ENCODE measurements around the gene FHOD3.
A peak's percentile ranks its signal among the peaks of the same experiment; 100 is the strongest.

FHOD3 gene

DNA sequence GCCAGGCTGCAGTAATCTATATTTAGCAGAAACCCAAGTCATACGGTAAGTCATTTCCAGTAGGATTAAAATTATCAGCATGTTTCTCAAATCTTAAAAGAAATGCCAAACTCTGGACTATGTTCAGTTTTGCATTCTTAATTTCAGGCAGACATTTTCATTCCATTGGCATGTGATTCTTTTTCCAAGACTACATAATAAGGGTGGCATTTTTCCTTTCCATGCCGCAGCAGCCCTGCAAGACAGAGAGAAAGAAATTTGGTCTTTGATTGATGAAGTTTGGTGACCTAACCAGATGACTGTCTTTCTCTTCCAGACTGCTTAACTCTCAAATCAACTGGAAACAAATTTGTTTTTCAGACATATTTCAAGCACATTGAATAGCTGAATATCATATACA, 118.1 kb downstream of the FHOD3 start:
- no peak for DNase-seq

DNA sequence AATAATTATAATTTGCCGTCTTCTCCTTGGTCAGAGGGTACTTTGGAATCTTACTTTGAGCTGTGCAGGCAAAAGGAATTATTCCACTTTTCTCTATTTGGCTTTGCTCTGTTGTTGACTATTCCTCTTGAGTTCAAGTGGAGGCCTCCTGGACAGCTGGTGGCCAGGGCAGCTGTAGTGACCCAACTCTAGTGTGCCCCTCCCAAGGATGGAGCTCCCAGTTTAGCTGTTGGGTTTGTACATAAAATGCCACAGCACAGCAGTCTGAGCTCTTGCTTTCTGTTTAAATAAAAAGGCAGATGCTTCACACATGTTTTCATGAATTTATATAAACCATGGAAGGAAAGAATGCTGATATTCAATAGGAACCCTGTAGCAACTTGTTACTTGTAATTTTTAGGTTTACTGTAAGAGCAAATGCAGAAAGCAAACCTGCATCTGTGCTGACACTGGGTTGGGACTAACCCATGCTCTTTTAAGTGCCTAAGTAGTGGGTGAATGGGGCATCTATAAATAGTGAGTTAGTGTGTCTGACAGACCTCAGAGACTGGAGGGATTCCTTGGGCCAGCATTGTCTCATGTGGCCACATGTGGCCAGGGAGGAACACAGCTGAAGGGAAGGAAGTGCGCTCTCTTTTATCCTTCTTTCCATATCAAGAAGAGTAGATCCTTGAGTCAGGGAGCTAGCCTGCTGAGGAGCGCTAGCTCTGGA, 121.8 kb downstream of the FHOD3 start:
- no peak for DNase-seq

- DNase-seq: peak; percentile 38
Measured at GRCh38 chr18:36419900-36420531, 122.5 kb downstream of the FHOD3 start.

- no peak for DNase-seq
Measured at GRCh38 chr18:36420826-36421225, 123.3 kb downstream of the FHOD3 start.

- no peak for DNase-seq
Measured at GRCh38 chr18:36424741-36425142, 127.2 kb downstream of the FHOD3 start.

DNA sequence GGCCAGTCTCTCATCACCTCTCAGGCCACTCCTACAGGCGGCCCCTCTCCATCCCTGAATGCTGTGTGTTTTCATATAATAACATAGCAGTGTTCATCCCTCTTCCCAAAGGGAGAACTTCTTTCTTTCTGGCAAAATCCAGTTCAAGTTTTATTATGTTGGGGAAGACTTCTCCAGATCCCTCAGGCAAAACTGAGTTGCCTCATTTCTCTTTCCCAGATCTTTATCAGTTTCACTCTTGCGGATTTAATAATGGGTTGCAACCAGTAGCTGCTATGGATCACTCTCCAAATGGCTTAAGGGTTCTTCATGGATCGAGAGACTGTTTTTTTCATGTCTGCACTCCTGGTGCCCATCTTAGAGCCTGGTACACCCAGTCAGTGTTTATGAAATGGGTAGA, 129.9 kb downstream of the FHOD3 start:
- DNase-seq: no peak

GRCh38 chr18:36427831-36428230, 130.3 kb downstream of the FHOD3 start:
- no peak for DNase-seq

DNA sequence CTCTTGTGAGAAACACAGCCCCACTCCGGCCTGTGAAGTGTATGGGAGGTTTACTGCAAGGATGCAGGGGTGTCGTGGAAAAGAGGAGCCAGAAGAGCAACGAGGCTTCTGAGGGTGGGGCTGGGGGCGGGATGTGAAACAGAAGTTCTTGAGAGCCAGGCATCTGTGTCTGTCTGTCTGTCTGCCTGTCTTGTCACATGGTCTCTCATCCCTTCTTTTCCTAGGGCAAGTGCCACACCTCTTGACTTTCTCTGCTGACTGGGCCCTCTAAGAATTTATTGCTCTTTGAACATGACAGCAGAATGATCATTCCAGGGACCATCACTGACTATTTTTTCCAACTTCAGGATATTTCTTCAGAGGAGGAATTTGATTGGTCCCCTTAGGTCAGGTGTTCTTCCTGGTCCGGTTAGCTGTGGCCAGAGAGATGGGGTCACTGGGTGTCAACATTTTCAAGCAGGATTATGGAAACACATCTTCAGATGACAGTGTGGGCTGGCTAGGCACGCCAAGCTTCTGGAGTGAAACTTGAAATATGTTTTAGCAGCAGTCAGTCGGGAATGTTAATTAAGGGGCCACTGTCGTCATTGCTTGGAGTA, 131.0 kb downstream of the FHOD3 start:
- DNase-seq: no peak

DNA sequence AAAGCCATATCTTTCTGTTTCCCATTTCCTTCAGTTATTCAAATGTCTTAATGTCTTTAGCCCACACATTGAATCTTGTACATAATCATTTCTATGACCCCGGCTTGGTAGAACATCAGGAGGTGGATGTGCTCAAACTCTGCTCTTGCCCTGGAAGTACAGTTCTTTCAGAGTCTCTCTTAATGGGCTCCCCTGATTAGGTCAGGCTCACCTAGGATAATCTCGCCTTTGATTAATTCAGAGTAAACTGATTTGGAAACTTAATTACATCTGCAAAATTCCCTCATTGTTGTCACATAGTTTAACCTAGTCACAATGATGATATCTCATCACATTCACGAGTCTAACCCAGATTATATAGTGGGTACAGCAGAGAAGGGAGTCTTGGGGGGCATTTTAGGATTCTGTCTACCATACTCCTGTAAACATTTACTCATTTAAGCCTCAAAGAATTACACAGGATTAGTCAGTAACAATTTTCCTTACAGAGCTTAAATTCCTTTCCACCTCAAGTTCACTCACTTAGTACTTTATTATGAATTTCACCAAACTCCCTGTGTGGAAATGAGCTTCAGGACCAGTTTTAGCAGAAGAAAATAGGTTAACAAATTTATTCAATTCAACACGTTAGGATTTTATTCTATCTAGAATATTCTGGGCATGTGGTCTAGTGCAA, 135.5 kb downstream of the FHOD3 start:
- DNase-seq: no peak

DNA sequence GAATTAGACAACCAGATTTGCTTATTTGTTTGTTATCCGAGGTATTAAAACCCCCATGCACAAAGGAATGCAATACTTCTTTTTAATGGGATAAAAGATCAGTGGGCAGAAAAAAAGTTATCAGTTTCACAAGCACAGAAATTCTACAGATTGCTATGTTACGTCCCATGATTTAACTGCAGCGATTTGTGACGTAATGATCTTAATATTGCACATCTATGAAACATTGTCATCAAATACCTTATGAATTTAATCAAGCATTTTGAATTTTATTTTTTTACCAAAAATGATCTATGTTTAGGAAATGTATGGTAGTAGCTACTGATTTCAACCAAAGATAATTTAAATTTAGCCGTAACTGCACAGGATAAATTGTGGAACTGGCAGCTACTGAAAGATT, 138.9 kb downstream of the FHOD3 start:
- no peak for DNase-seq

GRCh38 chr18:36440614-36441013, 143.1 kb downstream of the FHOD3 start:
- no peak for DNase-seq

DNA sequence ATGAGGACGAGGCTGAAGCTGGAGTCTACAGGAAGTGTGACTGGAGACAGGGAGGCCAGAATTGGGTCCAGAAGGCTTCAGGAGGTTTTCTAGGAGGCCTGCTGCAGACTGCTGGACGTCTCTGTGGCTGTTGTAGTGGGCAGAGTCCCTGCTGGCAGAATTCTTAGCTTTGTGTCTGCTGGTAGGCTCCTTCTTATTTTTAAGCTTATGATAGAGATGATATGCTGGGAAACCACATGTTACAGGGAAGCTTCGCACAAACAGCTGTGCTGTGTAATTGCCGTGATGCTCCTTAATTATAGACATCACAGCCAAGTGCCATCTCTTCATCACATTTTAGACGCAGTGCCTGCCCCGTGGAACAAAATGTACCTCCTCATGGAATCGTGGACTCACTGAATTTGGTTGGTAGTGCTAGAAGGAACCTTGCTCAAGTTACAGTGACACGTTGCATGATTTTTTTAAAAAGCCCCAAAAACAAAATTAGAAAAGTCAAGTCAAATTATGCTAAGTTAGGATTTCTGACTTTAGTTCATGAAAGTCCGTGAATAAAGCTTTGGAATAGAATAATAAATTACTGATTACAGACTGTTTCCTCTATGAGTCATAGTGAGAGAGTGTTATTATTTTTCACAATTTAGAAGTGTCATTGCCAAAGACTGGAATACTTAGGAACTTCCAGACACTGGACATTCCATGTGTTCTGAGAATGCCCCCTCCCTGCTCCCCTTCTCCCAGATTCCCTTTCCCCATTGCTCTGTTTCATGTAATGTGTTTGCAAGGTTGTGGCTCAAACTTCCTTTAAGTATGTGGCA, 144.1 kb downstream of the FHOD3 start:
- DNase-seq: no peak

- no peak for DNase-seq
Measured at GRCh38 chr18:36442717-36443116, 145.2 kb downstream of the FHOD3 start.

DNA sequence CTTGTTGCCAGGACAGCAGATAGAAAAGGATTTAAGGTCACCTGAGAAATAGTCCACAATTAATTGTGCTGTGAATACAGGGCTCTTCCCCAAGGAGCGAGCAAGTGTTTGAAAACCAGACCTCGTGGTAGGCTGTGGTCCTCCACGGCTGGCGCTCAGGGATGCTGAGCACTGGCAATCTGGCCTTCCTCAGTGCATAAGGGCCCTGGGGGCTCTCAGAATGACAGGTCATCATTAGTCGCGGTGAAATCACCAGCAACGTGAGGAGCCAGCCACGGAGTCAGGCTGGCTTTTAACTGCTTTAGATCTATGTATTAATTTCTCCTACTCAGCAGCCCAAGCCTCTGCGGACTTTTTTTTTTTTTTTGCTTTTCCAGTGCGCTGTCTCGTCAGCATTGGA, 148.5 kb downstream of the FHOD3 start:
- DNase-seq: no peak

DNA sequence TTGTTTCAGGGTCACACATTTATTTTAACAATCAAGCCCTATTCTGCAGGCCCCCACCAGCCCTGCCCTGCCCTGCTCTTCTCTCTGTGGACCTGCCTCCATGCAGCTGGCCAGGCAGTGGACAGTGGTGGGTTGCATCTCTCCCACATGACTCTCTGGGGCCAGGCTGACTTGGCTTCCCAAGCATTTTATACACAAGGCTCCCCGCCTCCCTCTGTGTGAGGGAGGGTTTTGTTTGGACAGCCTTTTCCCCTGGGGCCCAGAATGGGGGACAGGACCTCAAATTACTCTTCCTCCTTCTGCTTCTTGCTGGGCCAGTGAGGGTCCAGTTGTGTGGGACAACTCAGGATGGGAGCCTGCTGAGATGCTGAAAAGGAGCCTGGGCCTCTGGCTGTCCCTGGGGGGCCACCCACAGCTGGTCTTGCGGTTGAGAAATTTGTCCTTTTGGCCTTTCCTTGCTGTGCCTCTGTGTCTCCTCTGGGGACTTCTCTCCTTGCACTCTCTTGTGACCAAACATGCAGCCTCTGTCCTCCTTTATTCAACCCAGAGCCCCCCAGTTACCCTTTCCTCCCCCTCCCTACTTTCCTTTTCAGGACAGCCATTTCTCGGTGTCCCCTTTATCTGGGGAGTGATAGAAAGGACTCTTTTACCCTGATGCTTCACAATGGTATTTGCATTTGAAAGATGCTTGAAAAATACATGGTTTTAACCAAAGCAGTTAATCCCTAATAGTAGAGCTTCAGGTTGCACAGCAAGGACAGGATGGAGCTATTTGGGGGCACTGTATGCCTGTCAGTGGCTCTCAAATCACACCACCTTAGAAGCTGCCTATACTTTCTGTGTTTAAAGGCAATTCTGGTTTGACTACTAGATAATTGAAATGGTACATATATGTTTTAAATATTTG, 151.1 kb downstream of the FHOD3 start:
- no peak for DNase-seq

DNA sequence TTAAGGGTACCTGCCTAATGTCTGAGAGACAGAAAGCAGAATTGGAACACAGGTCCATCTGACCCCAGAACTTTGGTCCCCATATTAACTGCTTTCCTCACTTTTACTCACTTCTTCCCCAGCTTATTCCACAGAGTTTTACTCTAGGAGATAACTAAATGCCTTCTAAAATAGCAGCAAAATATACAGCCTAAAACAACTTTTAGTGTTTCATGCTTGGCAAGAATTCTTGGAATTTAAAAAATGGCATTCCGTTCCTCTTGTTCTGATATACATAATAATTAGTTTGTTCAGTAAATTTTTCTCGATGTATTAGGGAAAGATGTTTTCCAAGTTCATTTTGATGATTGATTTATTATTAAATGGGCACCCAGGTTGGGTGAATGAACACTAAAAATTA, 151.9 kb downstream of the FHOD3 start:
- DNase-seq: no peak

- DNase-seq: no peak
Measured at GRCh38 chr18:36450264-36450663, 152.8 kb downstream of the FHOD3 start.

DNA sequence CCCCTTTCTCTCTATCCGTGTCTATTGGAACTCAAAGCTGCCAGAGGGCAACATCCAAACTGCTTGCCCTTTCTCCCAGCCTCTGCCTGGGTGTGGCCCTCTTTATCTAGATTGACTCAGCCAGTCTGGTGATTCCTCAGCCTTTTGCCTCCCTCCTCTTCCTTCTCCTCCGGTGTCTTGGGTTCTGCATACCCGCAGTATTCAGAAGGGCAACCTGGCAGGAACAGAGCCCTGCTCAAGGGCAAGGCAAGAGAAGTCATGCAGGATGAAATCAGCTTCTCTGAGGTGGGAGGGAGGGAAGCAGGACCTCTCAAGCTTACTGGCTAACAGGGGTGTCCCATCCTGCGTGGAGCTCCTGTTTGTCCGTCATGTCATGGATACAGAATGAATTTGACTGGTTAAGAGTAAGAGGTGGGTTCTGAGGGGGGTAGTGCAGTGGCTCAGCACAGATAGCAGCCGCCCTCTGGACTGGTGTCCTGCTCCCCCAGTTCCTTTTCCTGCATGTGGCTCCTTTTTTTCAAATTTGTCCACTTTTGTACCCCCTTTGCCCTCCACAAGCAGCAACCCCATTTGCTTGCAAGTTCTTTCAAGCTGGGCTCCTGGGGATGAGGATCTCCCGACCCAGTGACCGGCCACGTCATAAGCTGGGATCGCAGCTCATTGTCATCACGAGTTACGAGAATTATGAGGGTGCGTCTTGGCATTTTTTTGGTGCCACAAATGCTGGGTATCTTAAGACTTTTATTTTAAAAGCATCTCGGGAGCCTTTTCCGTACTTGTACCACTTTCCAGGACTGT, 154.1 kb downstream of the FHOD3 start:
- no peak for DNase-seq

- no peak for DNase-seq
Measured at GRCh38 chr18:36454245-36454644, 156.7 kb downstream of the FHOD3 start.

- DNase-seq: no peak
Measured at GRCh38 chr18:36454848-36455458, 157.4 kb downstream of the FHOD3 start.

- no peak for DNase-seq
Measured at GRCh38 chr18:36455931-36456330, 158.4 kb downstream of the FHOD3 start.

All from stimulated activated CD4-positive, alpha-beta T cell treated with anti-CD3 and anti-CD28 coated beads, Interleukin-1b, Interleukin-23, amount 100 ng/mL, for 48 hours (primary cell).